Activated naive CD4-positive, alpha-beta T cell (primary cell): Measurements from ENCODE around the gene MBLAC2.

Experiments used
- DNase-seq, 4 experiments: peaks; one replicate each; lab custom pipeline; 2025; lab: John Stamatoyannopoulos, UW

Gene MBLAC2

GRCh38 chr5:90461288-90461687 lies 13.3 kb downstream of the MBLAC2 start:
- no peak for DNase-seq

- no peak for DNase-seq
Measured at GRCh38 chr5:90446961-90447360, 27.6 kb downstream of the MBLAC2 start.

- DNase-seq, result no peak
Measured at GRCh38 chr5:90440644-90441043, 33.9 kb downstream of the MBLAC2 start.

GRCh38 chr5:90438100-90438499 lies 36.5 kb downstream of the MBLAC2 start:
- no peak for DNase-seq

GRCh38 chr5:90437663-90438062 lies 36.9 kb downstream of the MBLAC2 start:
- no peak for DNase-seq

GRCh38 chr5:90434116-90434714 lies 40.4 kb downstream of the MBLAC2 start:
- DNase-seq, result peak in 2 of 4 experiments; percentile 16 to 27

- DNase-seq, result no peak
Measured at GRCh38 chr5:90424245-90424644, 50.3 kb downstream of the MBLAC2 start.

- DNase-seq, result no peak
Measured at GRCh38 chr5:90421136-90421535, 53.4 kb downstream of the MBLAC2 start.

- DNase-seq, result no peak
Measured at GRCh38 chr5:90418214-90418613, 56.4 kb downstream of the MBLAC2 start.

- no peak for DNase-seq
Measured at GRCh38 chr5:90410178-90410762, 64.3 kb downstream of the MBLAC2 start.

- peak; percentile 70 to 85 (median 78) for DNase-seq
Measured at GRCh38 chr5:90409318-90410177, 65.0 kb downstream of the MBLAC2 start, which contains the start of gene CETN3. Gene CETN3 (minus strand): TSS chr5:90409756. CDS start chr5:90409661, 95 bp downstream.

- no peak for DNase-seq
Measured at GRCh38 chr5:90408571-90409317, 65.8 kb downstream of the MBLAC2 start.
